Adrenal gland (tissue), 5 donors: ENCODE data around the gene STMN1.

Experiments
- CTCF ChIP-seq, 6 experiments: fragments of 450-650 bp in 4 of 6; fragments of 200-600 bp in 2 of 6; sonication (generic) in 1 of 6; IDR thresholded peaks; 1 replicate in 5 of 6; 2 replicates in 1 of 6; pipeline versions ENCODE4 v1.5.1 to v1.8.0; 2016 to 2021; ENCODE audit warnings: antibody characterized with exemption in 6 of 6, mild to moderate bottlenecking in 2 of 6, moderate library complexity in 1 of 6
- POLR2A ChIP-seq, 2 donors: fragments of 450-650 bp; IDR thresholded peaks; one replicate each; pipeline ENCODE4 v1.6.1; 2017; ENCODE audit warnings: antibody characterized with exemption in 2 of 2, mild to moderate bottlenecking in 2 of 2, moderate library complexity in 1 of 2
- donor health status: DM: no; HTN: no; CAD: no.

- TF ChIP-seq CTCF (IDR thresholded peaks at IDR 0.05), result no peak
- TF ChIP-seq POLR2A (IDR thresholded peaks at IDR 0.05), result no peak
Measured at GRCh38 chr1:25936947-25937346, 30.7 kb upstream of the STMN1 start.
